Measurements from ENCODE around the gene GSC2.

Gene GSC2

DNA sequence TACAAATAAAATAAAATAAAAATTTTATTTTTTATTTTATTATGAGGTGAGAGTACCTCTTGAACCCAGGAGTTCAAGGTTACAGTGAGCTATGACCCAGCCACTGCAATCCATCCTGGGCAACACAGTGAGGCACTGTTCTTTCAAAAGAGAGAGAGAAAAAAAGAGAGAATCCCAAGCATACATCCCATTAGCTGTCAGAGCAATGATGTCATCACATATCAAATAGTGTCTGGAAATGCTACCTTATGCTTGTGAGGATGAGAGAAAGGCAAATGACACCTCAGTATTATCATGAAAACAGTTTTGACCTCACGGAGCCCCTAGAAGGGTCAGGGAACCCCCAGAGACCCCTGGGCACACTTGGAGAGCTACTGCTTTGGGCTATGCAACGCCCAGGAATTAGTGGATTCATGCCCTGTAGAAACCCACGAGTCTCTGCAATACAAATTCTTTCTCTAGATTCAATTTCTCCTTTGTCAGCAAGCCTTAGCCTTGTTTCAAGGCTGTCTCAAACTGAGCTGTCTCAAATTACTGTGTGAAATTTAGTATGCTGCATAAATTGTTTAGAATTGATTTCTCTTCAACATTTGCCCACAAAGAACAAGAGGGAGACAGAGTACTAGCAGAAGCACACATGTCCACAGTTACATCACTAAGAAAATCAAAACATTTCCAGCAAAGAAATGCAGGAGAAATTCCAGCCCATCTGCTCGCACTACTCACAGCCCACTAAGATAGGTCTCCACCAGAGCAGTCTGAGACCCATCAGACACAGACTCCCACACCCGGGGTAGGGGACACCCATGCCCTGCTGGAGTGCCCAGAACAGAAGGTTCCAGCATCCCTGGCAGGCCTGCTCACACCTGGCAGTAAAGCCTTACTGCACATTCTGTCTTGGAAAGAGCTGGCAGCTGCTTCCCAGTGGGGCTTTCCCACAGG is 45.9 kb downstream of the GSC2 start:
- POLR2A ChIA-PET = interaction anchor here (0.7 to 1.1 kb wide), 2 partner anchors 18 to 832 kb away, joined by 3 read pairs; no protein-coding TSS in a partner anchor
- TF ChIP-seq, protein P1, sequence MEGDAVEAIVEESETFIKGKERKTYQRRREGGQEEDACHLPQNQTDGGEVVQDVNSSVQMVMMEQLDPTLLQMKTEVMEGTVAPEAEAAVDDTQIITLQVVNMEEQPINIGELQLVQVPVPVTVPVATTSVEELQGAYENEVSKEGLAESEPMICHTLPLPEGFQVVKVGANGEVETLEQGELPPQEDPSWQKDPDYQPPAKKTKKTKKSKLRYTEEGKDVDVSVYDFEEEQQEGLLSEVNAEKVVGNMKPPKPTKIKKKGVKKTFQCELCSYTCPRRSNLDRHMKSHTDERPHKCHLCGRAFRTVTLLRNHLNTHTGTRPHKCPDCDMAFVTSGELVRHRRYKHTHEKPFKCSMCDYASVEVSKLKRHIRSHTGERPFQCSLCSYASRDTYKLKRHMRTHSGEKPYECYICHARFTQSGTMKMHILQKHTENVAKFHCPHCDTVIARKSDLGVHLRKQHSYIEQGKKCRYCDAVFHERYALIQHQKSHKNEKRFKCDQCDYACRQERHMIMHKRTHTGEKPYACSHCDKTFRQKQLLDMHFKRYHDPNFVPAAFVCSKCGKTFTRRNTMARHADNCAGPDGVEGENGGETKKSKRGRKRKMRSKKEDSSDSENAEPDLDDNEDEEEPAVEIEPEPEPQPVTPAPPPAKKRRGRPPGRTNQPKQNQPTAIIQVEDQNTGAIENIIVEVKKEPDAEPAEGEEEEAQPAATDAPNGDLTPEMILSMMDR (IDR thresholded peaks at IDR 0.05; ENCODE audit: insufficient read depth, low read length, missing control alignments) = no peak
- no peak for DNase-seq (ENCODE audit: low read depth, low spot score)
- CTCF ChIA-PET = interaction anchor here (1.0 to 1.4 kb wide), 2 partner anchors 12 to 526 kb away, joined by 3 to 4 read pairs; no protein-coding TSS in a partner anchor
- H3K4me3 ChIP-seq (ENCODE audit: low read depth, low read length) = no peak overlapping the region

DNA sequence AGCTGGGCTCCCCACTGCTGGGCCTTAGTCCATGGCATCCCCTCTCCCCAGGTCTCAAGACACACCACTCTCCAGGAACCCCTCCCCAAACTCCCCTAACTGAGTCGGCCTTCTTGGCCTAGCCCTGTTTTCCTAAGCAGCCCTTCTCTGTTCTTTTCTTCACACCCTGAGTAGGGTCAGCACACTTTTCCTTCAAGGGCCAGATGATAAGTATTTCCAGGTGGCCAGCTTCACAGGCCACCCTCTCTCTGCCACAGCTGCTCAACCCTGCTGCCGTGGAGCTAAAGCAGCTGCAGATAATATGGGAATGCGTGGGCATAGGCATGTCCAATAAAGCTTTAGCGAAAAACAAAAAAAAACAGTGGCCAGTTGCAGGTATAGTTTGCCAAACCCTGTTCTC is 51.9 kb downstream of the GSC2 start:
- POLR2A ChIA-PET = no interaction called here
- H3K4me3 ChIP-seq (ENCODE audit: low read depth, low read length) = no peak overlapping the region
- TF ChIP-seq, protein P1 (IDR thresholded peaks at IDR 0.05; ENCODE audit: insufficient read depth, low read length, missing control alignments) = no peak
- DNase-seq (ENCODE audit: low read depth, low spot score) = no peak
- CTCF ChIA-PET = interaction anchor here (0.7 to 1.4 kb wide), 2 partner anchors 9 to 12 kb away, joined by 3 to 5 read pairs; no protein-coding TSS in a partner anchor

DNA sequence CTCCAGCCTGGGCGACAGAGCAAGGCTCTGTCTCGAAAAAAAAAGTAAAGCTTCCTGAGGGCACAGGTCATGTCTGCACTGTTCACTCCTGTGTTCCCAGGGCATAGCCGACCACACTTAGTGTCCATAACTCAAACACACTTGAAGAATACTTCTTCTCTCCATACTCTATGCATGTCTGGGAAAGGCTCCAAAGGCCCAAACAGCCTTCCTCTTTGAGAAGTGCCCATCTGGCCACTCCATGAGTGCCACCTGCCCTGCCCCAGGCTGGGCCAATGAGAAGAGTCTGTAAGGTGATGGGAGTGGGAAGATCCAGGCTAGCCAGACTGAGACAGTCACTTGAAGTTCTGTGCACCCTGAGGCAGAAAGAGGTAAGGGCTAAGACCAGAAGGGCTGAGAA is 52.6 kb downstream of the GSC2 start:
- ChIA-PET CTCF (no interaction called here), POLR2A (no interaction called here)
- H3K4me3 ChIP-seq (ENCODE audit: low read depth, low read length) = no peak overlapping the region
- DNase-seq (ENCODE audit: low read depth, low spot score) = no peak
- TF ChIP-seq, protein P1 (IDR thresholded peaks at IDR 0.05; ENCODE audit: insufficient read depth, low read length, missing control alignments) = no peak

Data from AG04449 (cell line).